Measurements from ENCODE around the gene ANGPT4. TPM values are rescaled to one million over a fixed set of nuclear protein-coding genes. Genes with fewer than 3 reads are reported as not detected.
A peak's percentile ranks its signal among the peaks of the same experiment; 100 is the strongest.

The ANGPT4 gene
- total and polyA plus RNA-seq, 10 of the 15 experiments (the other 5 are each of a cell fraction or from before 2014, with no cell fraction given) = 0.01 to 0.16 TPM; not detected in 8

DNA sequence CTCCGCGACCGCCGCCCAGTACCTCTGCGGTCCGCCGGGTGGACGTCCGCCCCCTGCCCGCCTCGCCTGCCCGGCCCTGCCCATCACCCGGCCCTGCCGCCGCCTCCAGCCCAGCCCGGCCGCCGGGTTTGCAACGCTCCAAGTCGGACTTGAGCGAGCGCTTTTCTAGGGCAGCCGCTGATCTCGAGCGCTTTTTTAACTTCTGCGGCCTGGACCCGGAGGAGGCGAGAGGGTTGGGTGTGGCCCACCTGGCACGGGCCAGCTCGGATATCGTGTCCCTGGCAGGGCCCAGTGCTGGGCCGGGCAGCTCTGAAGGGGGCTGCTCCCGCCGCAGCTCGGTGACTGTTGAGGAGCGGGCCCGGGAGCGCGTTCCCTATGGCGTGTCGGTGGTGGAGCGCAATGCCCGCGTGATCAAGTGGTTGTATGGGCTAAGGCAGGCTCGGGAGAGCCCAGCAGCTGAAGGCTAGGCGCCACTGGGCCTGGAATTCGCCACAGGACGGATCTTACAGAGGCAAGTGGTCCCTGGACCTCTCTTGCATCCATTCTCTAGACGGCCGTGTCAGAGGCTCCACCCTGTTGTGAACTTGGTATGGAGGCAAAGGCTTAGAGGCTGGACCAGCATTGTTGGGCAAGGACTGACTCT is 70.8 kb downstream of the ANGPT4 start:
- Histone ChIP-seq H4K20me1 (ENCODE audit: control insufficient read depth, insufficient read depth) (no peaks in the 10 kb centered on the region), H3K4me1 (ENCODE audit: control insufficient read depth, insufficient read depth, low read length) (peaks cover 36% of the 10 kb centered on the region), H3K4me2 (ENCODE audit: control insufficient read depth, insufficient read depth) (peak overlapping the region; percentile 94), H2AFZ (ENCODE audit: control insufficient read depth, low read depth, low read length) (no peak overlapping the region; the same call in 1 of the 2 replicates), H3K27me3 (replicated peaks in 1 of 2; ENCODE audit: control insufficient read depth in 2 of 2, insufficient read depth in 2 of 2, low read length in 1 of 2) (no peaks in the 10 kb centered on the region), H3K79me2 (ENCODE audit: control insufficient read depth, insufficient read depth, low read length) (no peaks in the 10 kb centered on the region; the same call in 1 of the 2 replicates), H3K4me3 (peak overlapping the region; percentile 68; the same call in 1 of the 2 replicates), H3K9ac (ENCODE audit: control insufficient read depth, insufficient read depth, low read length) (peak overlapping the region; percentile 27; the same call in 1 of the 2 replicates), H3K27ac (ENCODE audit: control insufficient read depth, insufficient read depth) (peak overlapping the region; percentile 68; the same call in 1 of the 2 replicates), H3K9me3 (replicated peaks; ENCODE audit: control insufficient read depth, insufficient read depth, low read length) (no peaks in the 10 kb centered on the region), H3K36me3 (ENCODE audit: control insufficient read depth in 2 of 2, insufficient read depth in 2 of 2, low read length in 1 of 2) (peaks cover 0 to 5% of the 10 kb centered on the region in 2 experiments; a peak in 2 of 4 replicates)
- DNase-seq (ENCODE audit: low read depth, low spot score) (no peak), FAIRE-seq (no peak), ATAC-seq (no peak)
- CTCF ChIA-PET = no interaction called here
- POLR2A ChIA-PET = interaction anchor here (2.5 kb wide), 1 partner anchor 12 kb away, joined by 13 read pairs; the partner anchor contains the start of gene FAM110A
- BruUV-seq (replicated peaks) = no TSS peak
- intact Hi-C loops (cut with micrococcal nuclease; ENCODE audit: unreplicated experiment) = no loop called here
- RAD21 ChIA-PET (ENCODE audit: unreplicated experiment) = no interaction called here
- 93% methylated on average over 31 of the region's 50 CpGs for WGBS (ENCODE audit: insufficient coverage, insufficient replicate concordance, low lambda C conversion rate, missing lambda C conversion rate)
- SMC1A ChIA-PET (ENCODE audit: uncharacterized antibody, unreplicated experiment) = no interaction called here
- in situ Hi-C loops (cut with MboI) = no loop called here
- TF ChIP-seq EED (IDR thresholded peaks at IDR 0.05; ENCODE audit: low read depth) = no peak
- TF ChIP-seq ASH2L (IDR thresholded peaks at IDR 0.05; ENCODE audit: borderline replicate concordance, low read depth) = no peak
- no peak for TF ChIP-seq NFXL1 (IDR thresholded peaks at IDR 0.05; ENCODE audit: borderline replicate concordance)
- TF ChIP-seq, protein P1, sequence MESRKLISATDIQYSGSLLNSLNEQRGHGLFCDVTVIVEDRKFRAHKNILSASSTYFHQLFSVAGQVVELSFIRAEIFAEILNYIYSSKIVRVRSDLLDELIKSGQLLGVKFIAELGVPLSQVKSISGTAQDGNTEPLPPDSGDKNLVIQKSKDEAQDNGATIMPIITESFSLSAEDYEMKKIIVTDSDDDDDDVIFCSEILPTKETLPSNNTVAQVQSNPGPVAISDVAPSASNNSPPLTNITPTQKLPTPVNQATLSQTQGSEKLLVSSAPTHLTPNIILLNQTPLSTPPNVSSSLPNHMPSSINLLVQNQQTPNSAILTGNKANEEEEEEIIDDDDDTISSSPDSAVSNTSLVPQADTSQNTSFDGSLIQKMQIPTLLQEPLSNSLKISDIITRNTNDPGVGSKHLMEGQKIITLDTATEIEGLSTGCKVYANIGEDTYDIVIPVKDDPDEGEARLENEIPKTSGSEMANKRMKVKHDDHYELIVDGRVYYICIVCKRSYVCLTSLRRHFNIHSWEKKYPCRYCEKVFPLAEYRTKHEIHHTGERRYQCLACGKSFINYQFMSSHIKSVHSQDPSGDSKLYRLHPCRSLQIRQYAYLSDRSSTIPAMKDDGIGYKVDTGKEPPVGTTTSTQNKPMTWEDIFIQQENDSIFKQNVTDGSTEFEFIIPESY (IDR thresholded peaks at IDR 0.05) = no peak
- TF ChIP-seq, protein P2, sequence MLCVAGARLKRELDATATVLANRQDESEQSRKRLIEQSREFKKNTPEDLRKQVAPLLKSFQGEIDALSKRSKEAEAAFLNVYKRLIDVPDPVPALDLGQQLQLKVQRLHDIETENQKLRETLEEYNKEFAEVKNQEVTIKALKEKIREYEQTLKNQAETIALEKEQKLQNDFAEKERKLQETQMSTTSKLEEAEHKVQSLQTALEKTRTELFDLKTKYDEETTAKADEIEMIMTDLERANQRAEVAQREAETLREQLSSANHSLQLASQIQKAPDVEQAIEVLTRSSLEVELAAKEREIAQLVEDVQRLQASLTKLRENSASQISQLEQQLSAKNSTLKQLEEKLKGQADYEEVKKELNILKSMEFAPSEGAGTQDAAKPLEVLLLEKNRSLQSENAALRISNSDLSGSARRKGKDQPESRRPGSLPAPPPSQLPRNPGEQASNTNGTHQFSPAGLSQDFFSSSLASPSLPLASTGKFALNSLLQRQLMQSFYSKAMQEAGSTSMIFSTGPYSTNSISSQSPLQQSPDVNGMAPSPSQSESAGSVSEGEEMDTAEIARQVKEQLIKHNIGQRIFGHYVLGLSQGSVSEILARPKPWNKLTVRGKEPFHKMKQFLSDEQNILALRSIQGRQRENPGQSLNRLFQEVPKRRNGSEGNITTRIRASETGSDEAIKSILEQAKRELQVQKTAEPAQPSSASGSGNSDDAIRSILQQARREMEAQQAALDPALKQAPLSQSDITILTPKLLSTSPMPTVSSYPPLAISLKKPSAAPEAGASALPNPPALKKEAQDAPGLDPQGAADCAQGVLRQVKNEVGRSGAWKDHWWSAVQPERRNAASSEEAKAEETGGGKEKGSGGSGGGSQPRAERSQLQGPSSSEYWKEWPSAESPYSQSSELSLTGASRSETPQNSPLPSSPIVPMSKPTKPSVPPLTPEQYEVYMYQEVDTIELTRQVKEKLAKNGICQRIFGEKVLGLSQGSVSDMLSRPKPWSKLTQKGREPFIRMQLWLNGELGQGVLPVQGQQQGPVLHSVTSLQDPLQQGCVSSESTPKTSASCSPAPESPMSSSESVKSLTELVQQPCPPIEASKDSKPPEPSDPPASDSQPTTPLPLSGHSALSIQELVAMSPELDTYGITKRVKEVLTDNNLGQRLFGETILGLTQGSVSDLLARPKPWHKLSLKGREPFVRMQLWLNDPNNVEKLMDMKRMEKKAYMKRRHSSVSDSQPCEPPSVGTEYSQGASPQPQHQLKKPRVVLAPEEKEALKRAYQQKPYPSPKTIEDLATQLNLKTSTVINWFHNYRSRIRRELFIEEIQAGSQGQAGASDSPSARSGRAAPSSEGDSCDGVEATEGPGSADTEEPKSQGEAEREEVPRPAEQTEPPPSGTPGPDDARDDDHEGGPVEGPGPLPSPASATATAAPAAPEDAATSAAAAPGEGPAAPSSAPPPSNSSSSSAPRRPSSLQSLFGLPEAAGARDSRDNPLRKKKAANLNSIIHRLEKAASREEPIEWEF (IDR thresholded peaks at IDR 0.05; ENCODE audit: insufficient replicate concordance, low read depth, low read length) = no peak
- no peak for TF ChIP-seq TAF1 (IDR thresholded peaks at IDR 0.05; ENCODE audit: borderline replicate concordance, low read depth, low read length)
- TF ChIP-seq, protein P3, sequence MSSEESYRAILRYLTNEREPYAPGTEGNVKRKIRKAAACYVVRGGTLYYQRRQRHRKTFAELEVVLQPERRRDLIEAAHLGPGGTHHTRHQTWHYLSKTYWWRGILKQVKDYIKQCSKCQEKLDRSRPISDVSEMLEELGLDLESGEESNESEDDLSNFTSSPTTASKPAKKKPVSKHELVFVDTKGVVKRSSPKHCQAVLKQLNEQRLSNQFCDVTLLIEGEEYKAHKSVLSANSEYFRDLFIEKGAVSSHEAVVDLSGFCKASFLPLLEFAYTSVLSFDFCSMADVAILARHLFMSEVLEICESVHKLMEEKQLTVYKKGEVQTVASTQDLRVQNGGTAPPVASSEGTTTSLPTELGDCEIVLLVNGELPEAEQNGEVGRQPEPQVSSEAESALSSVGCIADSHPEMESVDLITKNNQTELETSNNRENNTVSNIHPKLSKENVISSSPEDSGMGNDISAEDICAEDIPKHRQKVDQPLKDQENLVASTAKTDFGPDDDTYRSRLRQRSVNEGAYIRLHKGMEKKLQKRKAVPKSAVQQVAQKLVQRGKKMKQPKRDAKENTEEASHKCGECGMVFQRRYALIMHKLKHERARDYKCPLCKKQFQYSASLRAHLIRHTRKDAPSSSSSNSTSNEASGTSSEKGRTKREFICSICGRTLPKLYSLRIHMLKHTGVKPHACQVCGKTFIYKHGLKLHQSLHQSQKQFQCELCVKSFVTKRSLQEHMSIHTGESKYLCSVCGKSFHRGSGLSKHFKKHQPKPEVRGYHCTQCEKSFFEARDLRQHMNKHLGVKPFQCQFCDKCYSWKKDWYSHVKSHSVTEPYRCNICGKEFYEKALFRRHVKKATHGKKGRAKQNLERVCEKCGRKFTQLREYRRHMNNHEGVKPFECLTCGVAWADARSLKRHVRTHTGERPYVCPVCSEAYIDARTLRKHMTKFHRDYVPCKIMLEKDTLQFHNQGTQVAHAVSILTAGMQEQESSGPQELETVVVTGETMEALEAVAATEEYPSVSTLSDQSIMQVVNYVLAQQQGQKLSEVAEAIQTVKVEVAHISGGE (CRISPR knock-in tag; IDR thresholded peaks at IDR 0.05) = no peak
- no peak for TF ChIP-seq POU2F2 (IDR thresholded peaks at IDR 0.05; ENCODE audit: borderline replicate concordance, low read depth, low read length)
- TF ChIP-seq PML (IDR thresholded peaks at IDR 0.05; ENCODE audit: low read length) = no peak
- no peak for TF ChIP-seq NFIC (IDR thresholded peaks at IDR 0.05; ENCODE audit: low read depth, low read length)
